Activated naive CD8-positive, alpha-beta T cell treated with anti-CD3 and anti-CD28 coated beads, Interleukin-2, amount 10 ng/mL, durations not matched to agents 7 days and 5 days (primary cell): Measurements from ENCODE around the gene HIVEP3. TPM values are rescaled to one million over a fixed set of nuclear protein-coding genes. Genes with fewer than 3 reads are reported as not detected.

Experiments used
- ATAC-seq: fragments of 150-1000 bp; cut with Tn5 transposase; one replicate; pipeline ENCODE4 v1.10.0; 2021; ENCODE audit warnings: low read depth, moderate library complexity
- POLR2A ChIA-PET: fragments of 350-600 bp; sonication (Branson Sonifier 250); formaldehyde crosslinking; loops from one replicate; lab custom pipeline; 2021; ENCODE audit warnings: antibody characterized with exemption; lab: Charles Lee
- DNase-seq: peaks from one replicate; pipeline ENCODE4 v3.0.0; 2021
- H3K27ac Mint-ChIP-seq: one replicate; pipeline ENCODE4 v1.8.0; 2022; ENCODE audit warnings: mild to moderate bottlenecking, mixed read lengths
- H3K27me3 Mint-ChIP-seq: one replicate; pipeline ENCODE4 v1.8.0; 2022; ENCODE audit warnings: mild to moderate bottlenecking, moderate library complexity, mixed read lengths
- H3K36me3 Mint-ChIP-seq: one replicate; pipeline ENCODE4 v1.8.0; 2021; ENCODE audit warnings: mild to moderate bottlenecking, mixed read lengths
- H3K4me1 Mint-ChIP-seq: one replicate; pipeline ENCODE4 v1.8.0; 2021; ENCODE audit warnings: mixed read lengths
- H3K4me3 Mint-ChIP-seq: one replicate; pipeline ENCODE4 v1.8.0; 2022; ENCODE audit warnings: mild to moderate bottlenecking, moderate library complexity, mixed read lengths
- H3K9me3 Mint-ChIP-seq: one replicate; pipeline ENCODE4 v1.8.0; 2021; ENCODE audit warnings: mixed read lengths
- total RNA-seq, 2 experiments: library from RNA; stranded (reverse); gene quantifications; one replicate each; pipeline ENCODE4 v1.2.3, GENCODE V29; 2021

HIVEP3 gene
- total RNA-seq, 2 experiments from 2014 or later, result 10.1 to 10.7 TPM

DNA sequence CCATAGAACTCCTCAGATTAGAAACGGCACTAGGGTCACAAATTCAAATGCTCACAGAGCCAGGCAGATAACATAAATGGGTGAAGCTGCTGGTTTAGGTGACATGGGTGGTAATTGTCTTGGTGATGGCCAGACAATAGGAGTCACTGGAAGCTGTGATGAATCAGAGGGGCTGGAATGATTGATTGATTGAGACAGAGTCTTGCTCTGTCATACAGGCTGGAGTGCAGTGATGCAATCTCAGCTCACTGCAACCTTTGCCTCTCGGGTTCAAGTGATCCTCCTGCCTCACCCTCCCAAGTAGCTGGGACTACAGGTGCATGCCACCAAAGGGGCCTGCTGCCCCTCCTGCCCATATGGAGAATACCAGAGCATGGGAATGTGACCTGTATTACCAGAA is 63.0 kb downstream of the HIVEP3 start:
- Mint-ChIP-seq H3K4me1 (peaks cover 8% of the 10 kb centered on the region), H3K27me3 (no peaks in the 10 kb centered on the region), H3K36me3 (peaks cover 17% of the 10 kb centered on the region), H3K27ac (no peak overlapping the region), H3K4me3 (no peak overlapping the region), H3K9me3 (peaks cover 2% of the 10 kb centered on the region)
- POLR2A ChIA-PET, result no interaction called here
- DNase-seq (no peak), ATAC-seq (no peak)

DNA sequence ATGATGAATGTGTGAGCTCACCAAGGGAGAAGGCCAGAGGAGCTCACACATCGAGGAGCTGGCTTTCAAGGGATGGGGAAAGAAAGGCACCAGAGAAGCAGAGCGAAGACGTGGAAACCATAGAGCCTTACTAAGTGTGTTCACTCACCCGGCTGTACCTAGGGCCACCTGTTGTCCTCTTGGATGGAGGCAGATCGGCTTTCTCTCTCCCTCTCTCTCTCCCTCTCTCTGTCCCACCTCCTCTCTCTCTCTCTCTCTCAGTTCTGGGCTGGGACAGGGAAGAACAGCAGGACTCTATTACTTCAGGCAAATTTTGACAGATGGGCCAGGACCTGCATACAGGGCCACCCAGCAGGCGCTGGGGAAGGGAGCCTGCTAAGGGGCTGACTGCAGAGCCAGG is 64.8 kb downstream of the HIVEP3 start:
- POLR2A ChIA-PET, result no interaction called here
- Mint-ChIP-seq H3K27ac (no peak overlapping the region), H3K9me3 (peaks cover 2% of the 10 kb centered on the region)

DNA sequence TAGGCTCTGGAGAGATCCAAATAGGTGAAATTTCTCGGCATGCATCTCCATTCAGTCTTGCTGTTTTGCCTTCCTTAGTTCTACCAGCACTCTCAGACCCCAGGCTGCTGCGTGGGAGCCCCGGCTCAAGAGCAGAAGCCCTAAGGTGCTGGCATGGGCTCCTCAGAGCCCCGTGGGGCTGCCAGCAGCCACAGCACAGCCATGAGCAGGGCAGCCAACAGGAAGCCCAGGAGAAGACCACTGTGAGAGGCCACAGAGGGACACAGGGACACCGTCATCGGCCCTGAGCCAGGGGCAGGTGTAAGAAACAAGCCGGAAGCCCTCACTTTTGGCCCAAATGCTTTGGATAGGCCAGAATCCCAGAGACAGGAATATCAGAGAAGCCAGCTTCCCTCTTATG is 66.6 kb downstream of the HIVEP3 start:
- no peak overlapping the region for H3K27ac Mint-ChIP-seq
- ATAC-seq, result no peak
- DNase-seq, result no peak
- POLR2A ChIA-PET, result no interaction called here
- H3K36me3 Mint-ChIP-seq, result peaks cover 16% of the 10 kb centered on the region
- peaks cover 24% of the 10 kb centered on the region for H3K4me1 Mint-ChIP-seq
- H3K27me3 Mint-ChIP-seq, result no peaks in the 10 kb centered on the region
- H3K4me3 Mint-ChIP-seq, result no peak overlapping the region
- peaks cover 2% of the 10 kb centered on the region for H3K9me3 Mint-ChIP-seq

More for the DNA sequence above, 64.8 kb downstream of the HIVEP3 start:
- Mint-ChIP-seq H3K27me3 (no peaks in the 10 kb centered on the region), H3K4me3 (no peak overlapping the region), H3K36me3 (peaks cover 17% of the 10 kb centered on the region), H3K4me1 (peaks cover 24% of the 10 kb centered on the region)
- ATAC-seq, result no peak
- DNase-seq, result no peak

DNA sequence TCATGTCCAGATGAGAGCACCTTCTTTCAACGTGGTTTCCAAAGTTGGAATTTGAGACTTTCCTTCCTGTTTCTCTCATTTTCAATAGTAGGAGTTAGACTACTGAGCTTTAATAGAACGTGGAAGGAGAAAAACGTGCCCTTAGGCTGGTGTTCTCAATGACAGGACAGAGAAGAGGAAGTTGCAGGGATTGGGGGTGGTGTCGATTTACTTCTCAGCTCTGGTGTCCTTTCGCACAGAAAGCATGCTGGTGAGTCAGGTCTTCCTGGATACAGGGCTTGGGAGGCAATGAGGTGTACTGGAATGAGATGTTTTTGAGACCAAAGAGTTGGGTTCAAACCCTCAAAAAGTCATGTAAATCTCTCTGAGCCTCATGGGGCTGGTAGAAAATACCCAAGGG is 67.1 kb downstream of the HIVEP3 start:
- ATAC-seq, result no peak
- no peak for DNase-seq
- Mint-ChIP-seq H3K4me1 (peaks cover 22% of the 10 kb centered on the region), H3K9me3 (peaks cover 2% of the 10 kb centered on the region), H3K36me3 (peaks cover 16% of the 10 kb centered on the region), H3K27me3 (no peaks in the 10 kb centered on the region), H3K4me3 (no peak overlapping the region), H3K27ac (no peak overlapping the region)
- POLR2A ChIA-PET, result interaction anchor here (0.7 kb wide), 1 partner anchor 235 kb away, joined by 12 read pairs; no protein-coding TSS in a partner anchor

DNA sequence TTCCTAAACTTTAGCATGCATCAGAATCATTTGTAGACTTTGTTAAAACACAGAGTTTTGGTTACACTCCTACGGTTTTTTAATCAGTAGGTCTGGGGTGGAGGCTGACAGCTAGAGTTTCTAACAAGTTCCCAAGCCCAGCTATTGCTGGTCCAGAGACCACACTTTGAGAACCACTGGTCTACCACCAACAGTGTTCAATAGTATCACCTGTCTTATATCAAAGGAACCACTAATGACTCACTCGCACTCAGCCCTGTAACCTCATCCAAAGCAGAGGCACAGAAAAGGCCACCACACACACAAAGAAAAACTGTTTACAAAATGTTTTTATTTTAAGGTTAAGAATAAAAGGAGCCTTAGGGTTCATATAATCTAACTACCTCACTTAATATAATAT is 68.7 kb downstream of the HIVEP3 start:
- peak overlapping the region; percentile 20 for H3K4me3 Mint-ChIP-seq
- no peak for DNase-seq
- peaks cover 12% of the 10 kb centered on the region for H3K36me3 Mint-ChIP-seq
- POLR2A ChIA-PET, result interaction anchor here (1.0 kb wide), 1 partner anchor 69 kb away, joined by 3 read pairs; the partner anchor contains the start of gene HIVEP3
- H3K4me1 Mint-ChIP-seq, result peaks cover 22% of the 10 kb centered on the region
- no peaks in the 10 kb centered on the region for H3K9me3 Mint-ChIP-seq
- peak overlapping the region; percentile 35 for H3K27ac Mint-ChIP-seq
- no peaks in the 10 kb centered on the region for H3K27me3 Mint-ChIP-seq
- peak; percentile 98 for ATAC-seq

DNA sequence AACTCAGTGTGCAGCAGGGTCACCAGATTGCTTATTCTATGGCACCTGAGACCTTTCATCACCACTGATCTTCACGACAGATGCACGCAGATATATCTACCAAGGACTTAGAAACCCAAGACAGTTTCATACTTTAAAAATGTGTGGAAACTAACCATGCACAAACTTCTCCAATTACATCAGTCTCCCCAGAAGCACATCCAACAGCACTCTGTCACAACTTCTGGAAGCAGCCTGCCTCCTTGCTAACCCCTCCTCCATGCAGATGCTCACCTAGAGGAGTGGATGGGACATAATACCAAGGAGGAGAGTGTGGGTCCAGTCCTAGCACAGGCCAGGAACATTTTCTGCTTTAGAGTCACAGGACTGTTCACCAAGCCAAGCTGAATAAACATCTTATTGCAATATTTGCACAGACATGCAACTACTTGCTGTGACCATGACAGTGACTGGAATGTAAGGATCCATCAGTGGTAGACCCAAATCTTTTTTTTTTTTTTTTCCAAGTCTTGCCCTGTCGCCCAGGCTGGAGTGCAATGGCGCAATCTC is 69.4 kb downstream of the HIVEP3 start:
- Mint-ChIP-seq H3K4me3 (no peak overlapping the region), H3K9me3 (no peaks in the 10 kb centered on the region), H3K36me3 (peaks cover 12% of the 10 kb centered on the region), H3K27ac (no peak overlapping the region), H3K4me1 (peaks cover 22% of the 10 kb centered on the region), H3K27me3 (no peaks in the 10 kb centered on the region)
- no peak for ATAC-seq
- POLR2A ChIA-PET, result interaction anchor here (1.0 kb wide), 1 partner anchor 70 kb away, joined by 3 read pairs; the partner anchor contains the start of gene HIVEP3
- no peak for DNase-seq

DNA sequence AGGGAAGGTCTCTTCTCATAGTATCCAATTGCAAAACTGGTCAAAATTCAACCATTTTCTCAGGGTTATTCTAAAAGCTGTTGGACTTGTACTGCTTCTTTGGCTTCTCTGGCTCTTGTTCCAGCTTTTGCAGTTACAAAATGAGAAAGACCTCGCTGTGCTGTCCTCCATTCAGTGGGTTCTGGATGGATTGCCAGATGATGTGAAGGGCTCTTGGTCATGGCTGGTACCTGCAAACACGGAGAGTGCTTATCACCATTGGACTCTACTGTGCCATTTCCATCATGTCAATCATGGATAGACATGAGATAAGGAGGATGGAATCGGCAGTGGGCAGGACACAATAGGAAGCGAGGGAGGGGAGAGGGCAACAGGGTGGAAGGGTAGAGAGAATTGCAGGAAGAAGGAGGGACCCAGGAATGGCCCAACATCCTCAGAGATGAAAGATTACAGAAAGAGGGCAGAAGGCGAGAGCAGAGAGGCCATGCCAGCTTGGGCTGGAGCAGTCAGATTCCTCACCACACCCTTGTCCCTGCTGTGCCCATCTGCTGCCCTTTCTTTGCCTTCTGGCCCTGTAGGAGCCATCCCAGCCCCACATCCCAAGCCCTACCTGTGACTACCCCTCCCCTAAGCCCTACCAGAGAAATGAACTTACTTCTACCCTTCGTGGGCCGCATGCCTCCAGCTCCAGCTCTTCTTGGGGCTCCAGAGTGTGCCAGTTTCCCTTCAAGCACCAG is 70.3 kb downstream of the HIVEP3 start:
- no peak overlapping the region for H3K4me3 Mint-ChIP-seq
- no peaks in the 10 kb centered on the region for H3K27me3 Mint-ChIP-seq
- DNase-seq (no peak), ATAC-seq (no peak)
- peaks cover 9% of the 10 kb centered on the region for H3K36me3 Mint-ChIP-seq
- no peak overlapping the region for H3K27ac Mint-ChIP-seq
- H3K9me3 Mint-ChIP-seq, result no peaks in the 10 kb centered on the region
- POLR2A ChIA-PET, result no interaction called here
- peaks cover 22% of the 10 kb centered on the region for H3K4me1 Mint-ChIP-seq

DNA sequence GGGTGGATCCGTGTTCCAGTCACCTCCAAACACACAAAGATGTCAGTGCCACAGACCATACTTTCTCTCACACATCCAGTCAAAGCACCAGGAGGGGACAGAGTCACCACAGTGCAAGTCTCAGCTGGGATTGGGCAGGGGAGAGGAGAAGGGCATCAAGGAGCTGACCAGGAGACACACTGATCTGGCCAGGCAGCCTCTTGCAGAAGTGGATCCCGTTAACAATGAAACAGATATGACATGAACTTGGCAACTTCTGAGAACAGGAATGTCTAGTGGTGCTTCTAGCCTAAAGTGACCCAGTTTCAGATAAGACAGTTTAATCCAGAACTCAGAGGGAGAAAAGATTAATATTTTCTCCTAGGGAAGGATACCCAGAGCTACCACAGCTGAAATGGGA is 71.0 kb downstream of the HIVEP3 start:
- H3K36me3 Mint-ChIP-seq, result peaks cover 7% of the 10 kb centered on the region
- POLR2A ChIA-PET, result no interaction called here
- H3K27me3 Mint-ChIP-seq, result no peaks in the 10 kb centered on the region
- DNase-seq (no peak), ATAC-seq (no peak)
- H3K27ac Mint-ChIP-seq, result no peak overlapping the region
- H3K4me3 Mint-ChIP-seq, result no peak overlapping the region
- H3K9me3 Mint-ChIP-seq, result no peaks in the 10 kb centered on the region
- peaks cover 22% of the 10 kb centered on the region for H3K4me1 Mint-ChIP-seq

DNA sequence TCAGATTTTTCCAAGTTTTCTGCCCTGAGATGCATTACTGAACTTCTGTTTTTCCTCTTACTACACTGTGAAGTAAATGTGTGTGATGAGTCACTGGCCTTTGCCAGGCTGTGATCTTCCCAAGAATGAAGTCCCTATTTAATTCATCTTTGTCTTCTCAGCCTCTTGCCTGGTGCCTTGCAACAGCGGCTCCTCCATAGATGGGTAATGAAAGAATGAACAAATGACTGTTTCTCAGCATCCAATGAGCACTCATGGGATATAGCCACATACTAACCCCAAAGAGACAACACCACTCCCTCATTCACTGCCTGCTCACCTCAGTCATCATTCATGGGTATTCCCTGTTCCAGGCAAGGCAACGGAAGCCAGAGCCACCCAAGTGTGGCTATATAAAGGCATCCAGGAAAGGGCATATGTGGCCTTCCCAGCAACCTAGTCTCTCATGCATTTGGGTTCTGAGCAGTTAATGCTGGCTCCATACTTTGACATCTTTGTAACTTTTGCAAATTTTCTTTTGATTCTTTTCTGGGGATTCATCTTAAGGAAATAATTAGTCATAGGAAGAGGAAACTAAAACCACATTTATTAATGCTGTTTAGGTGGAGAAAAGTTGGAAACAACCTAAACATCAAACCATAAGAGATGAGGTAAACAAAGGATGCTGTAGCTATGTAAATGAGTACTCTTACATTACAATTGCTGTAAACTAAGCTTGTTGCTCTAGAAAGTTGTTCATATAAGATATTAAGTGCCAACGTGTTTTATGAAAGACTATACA is 71.9 kb downstream of the HIVEP3 start:
- DNase-seq (no peak), ATAC-seq (no peak)
- no peak overlapping the region for H3K27ac Mint-ChIP-seq
- H3K36me3 Mint-ChIP-seq, result peaks cover 5% of the 10 kb centered on the region
- H3K4me3 Mint-ChIP-seq, result no peak overlapping the region
- H3K27me3 Mint-ChIP-seq, result no peaks in the 10 kb centered on the region
- H3K9me3 Mint-ChIP-seq, result no peaks in the 10 kb centered on the region
- H3K4me1 Mint-ChIP-seq, result peaks cover 22% of the 10 kb centered on the region
- POLR2A ChIA-PET, result no interaction called here

DNA sequence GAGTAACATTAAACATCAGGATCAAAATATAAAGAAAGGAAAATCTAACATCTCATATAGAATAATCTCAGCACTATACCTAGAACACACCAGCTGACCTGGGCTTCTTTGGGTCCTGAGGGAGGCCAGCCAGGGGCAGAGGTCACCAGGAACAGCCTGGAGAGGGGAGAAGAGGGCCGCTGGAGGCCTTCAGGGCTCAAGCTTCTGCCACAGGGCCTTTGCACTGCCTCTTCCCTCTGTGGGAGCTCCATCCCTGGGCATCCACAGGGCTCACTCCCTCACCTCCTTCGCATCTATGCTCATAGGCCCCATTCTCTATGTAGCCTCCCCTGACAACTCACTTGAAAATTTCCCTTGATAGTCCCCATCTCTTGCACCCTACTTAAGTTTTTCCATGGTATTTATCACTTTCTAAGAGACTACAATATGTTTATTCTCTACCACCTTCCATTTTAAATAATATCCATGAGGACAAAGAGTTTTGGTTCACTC is 73.9 kb downstream of the HIVEP3 start:
- no peak for ATAC-seq
- POLR2A ChIA-PET, result no interaction called here

DNA sequence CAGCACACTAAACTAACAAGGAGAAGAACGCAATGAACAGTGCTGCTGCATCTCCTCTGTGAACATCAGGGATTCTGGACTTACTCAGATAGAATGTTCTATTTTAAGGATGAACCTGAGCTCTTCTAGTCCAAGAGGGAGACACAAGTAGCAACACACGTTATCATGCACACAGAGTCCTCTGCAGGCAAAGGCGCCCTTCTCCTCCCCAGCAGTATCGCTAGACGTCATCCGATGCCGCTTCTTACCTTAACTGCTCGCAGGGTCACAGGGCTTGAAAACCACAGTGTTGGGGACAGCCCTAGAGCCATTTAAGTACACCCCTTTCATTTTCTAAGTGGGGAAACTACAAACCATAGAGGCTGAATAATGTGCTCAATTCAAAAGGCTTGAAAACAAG is 74.5 kb downstream of the HIVEP3 start:
- Mint-ChIP-seq H3K4me3 (no peak overlapping the region), H3K27me3 (no peaks in the 10 kb centered on the region), H3K36me3 (peaks cover 5% of the 10 kb centered on the region), H3K27ac (no peak overlapping the region), H3K9me3 (no peaks in the 10 kb centered on the region), H3K4me1 (peaks cover 8% of the 10 kb centered on the region)
- no peak for ATAC-seq
- no peak for DNase-seq
- POLR2A ChIA-PET, result no interaction called here

More for the DNA sequence above, 73.9 kb downstream of the HIVEP3 start:
- Mint-ChIP-seq H3K36me3 (peaks cover 5% of the 10 kb centered on the region), H3K9me3 (no peaks in the 10 kb centered on the region), H3K4me3 (no peak overlapping the region), H3K4me1 (peaks cover 12% of the 10 kb centered on the region), H3K27me3 (no peaks in the 10 kb centered on the region), H3K27ac (no peak overlapping the region)
- no peak for DNase-seq

DNA sequence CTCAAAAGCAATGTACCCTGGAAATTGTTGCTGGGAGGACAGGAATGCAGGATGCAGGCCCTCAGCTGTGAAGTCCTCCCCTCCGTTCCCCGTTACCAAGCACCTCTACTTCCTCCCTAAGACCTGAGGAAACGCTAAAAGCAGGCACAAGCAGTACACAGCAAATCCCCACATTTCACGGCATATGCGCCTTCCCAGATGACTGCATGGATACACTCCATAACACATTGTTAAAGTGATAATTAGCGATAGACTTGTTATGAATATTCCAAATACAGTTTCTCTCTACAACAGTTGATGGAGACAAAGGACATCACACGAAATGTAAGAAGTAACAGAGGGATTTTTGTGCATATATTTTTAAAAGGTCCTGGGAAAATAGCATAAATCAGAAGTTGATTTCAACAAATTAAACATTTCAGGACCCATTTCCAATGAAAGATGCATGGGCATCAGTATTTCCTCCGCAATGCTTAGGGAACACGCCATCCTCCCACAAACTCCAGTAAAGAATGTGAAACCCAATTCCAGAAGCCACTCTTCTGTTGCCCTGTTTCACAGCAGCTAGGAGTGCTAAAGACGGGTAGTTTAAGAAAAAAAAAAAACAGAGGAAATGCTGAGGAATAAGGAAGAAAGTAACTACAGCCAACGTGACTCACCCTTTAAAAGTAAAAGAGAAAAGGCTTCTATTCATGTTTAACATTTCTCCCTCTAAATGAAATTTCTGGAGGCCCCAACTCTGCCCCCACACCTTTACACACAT is 75.5 kb downstream of the HIVEP3 start:
- POLR2A ChIA-PET, result no interaction called here
- no peak for DNase-seq
- Mint-ChIP-seq H3K36me3 (peaks cover 3% of the 10 kb centered on the region), H3K4me1 (peaks cover 5% of the 10 kb centered on the region), H3K27me3 (no peaks in the 10 kb centered on the region), H3K4me3 (no peak overlapping the region), H3K9me3 (no peaks in the 10 kb centered on the region), H3K27ac (no peak overlapping the region)
- no peak for ATAC-seq

DNA sequence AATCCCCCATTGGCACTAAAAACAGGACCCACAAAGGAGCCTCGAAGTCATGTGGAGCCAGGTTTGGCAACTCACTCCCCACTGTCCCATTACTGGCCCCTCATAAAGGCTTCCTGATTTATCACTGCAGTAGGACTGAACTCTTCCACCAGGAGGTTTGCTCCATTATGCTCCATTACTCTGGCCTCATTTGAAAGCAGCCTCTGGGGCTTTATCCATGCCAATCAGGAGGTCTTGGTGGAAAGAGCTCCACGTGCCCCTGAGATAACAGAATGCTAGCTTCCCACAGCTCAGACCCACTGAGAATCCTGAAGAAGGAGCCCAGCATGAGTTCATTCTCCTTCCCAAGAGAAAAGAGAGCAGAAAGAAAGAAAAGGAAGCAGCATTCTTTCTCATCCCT is 76.4 kb downstream of the HIVEP3 start:
- POLR2A ChIA-PET, result no interaction called here
- no peak for DNase-seq

More for the DNA sequence above, 76.4 kb downstream of the HIVEP3 start:
- ATAC-seq, result no peak
- Mint-ChIP-seq H3K9me3 (no peaks in the 10 kb centered on the region), H3K27me3 (no peaks in the 10 kb centered on the region), H3K4me3 (no peak overlapping the region), H3K4me1 (peaks cover 5% of the 10 kb centered on the region), H3K36me3 (peaks cover 2% of the 10 kb centered on the region), H3K27ac (no peak overlapping the region)
